Activated CD4-positive, alpha-beta memory T cell treated with anti-CD3 and anti-CD28 coated beads, Interleukin-2, amount 10 ng/mL, durations not matched to agents 7 days and 5 days (primary cell): ENCODE measurements around the gene UNC45B. TPM values are rescaled to one million over a fixed set of nuclear protein-coding genes. Genes with fewer than 3 reads are reported as not detected.
"Not testable (repeated sequence)": the region's sequence is repeated elsewhere in the genome, so short reads cannot be mapped to it uniquely, and the experiment has no call there.

ENCODE experiments used
- CTCF ChIA-PET: fragments of 350-600 bp; sonication (Branson Sonifier 250); formaldehyde crosslinking; loops from one replicate; lab custom pipeline; 2021; ENCODE audit warnings: antibody characterized with exemption, inconsistent platforms; lab: Charles Lee
- POLR2A ChIA-PET: fragments of 350-600 bp; sonication (Branson Sonifier 250); formaldehyde crosslinking; loops from one replicate; lab custom pipeline; 2021; ENCODE audit warnings: antibody characterized with exemption; lab: Charles Lee
- DNase-seq: peaks from one replicate; pipeline ENCODE4 v3.0.0-alpha.2; 2020
- H3K27ac Mint-ChIP-seq: one replicate; pipeline ENCODE4 v1.8.0; 2021; ENCODE audit warnings: mild to moderate bottlenecking, mixed read lengths
- H3K27me3 Mint-ChIP-seq: one replicate; pipeline ENCODE4 v1.8.0; 2021; ENCODE audit warnings: mixed read lengths
- H3K36me3 Mint-ChIP-seq: one replicate; pipeline ENCODE4 v1.8.0; 2021; ENCODE audit warnings: low read depth, mixed read lengths
- H3K4me1 Mint-ChIP-seq: one replicate; pipeline ENCODE4 v1.8.0; 2021; ENCODE audit warnings: mixed read lengths
- H3K4me3 Mint-ChIP-seq: one replicate; pipeline ENCODE4 v1.8.0; 2021; ENCODE audit warnings: mild to moderate bottlenecking, mixed read lengths
- H3K9me3 Mint-ChIP-seq: one replicate; pipeline ENCODE4 v1.8.0; 2021; ENCODE audit warnings: mixed read lengths
- total RNA-seq, 2 experiments: library from RNA; stranded (reverse); gene quantifications; one replicate each; pipeline ENCODE4 v1.2.3, GENCODE V29; 2021

Gene UNC45B
- total RNA-seq, 2 experiments from 2014 or later: 0.18 to 0.25 TPM

- peaks cover 35% of the 10 kb centered on the region for H3K36me3 Mint-ChIP-seq
- DNase-seq: no peak
- ChIA-PET POLR2A (interaction anchor here (0.6 to 6.4 kb wide), 4 partner anchors 23 to 360 kb away, joined by 3 to 498 read pairs (median 92); partner anchors contain the start of genes SLFN12L and SLFN5), CTCF (interaction anchor here (0.9 to 1.7 kb wide), 3 partner anchors 29 to 34 kb away, joined by 3 read pairs; no protein-coding TSS in a partner anchor)
- H3K4me3 Mint-ChIP-seq: no peak overlapping the region
- H3K27me3 Mint-ChIP-seq: no peaks in the 10 kb centered on the region
- H3K27ac Mint-ChIP-seq: no peak overlapping the region
- H3K9me3 Mint-ChIP-seq: peaks cover 22% of the 10 kb centered on the region
- peaks cover 48% of the 10 kb centered on the region for H3K4me1 Mint-ChIP-seq
Observed at GRCh38 chr17:35210741-35211140, 63.1 kb downstream of the UNC45B start.

GRCh38 chr17:35212668-35213067, 65.1 kb downstream of the UNC45B start:
- Mint-ChIP-seq H3K9me3 (peaks cover 20% of the 10 kb centered on the region), H3K4me1 (peaks cover 60% of the 10 kb centered on the region), H3K27me3 (no peaks in the 10 kb centered on the region), H3K27ac (peak overlapping the region; percentile 98), H3K4me3 (peak overlapping the region; percentile 64), H3K36me3 (peaks cover 31% of the 10 kb centered on the region)
- DNase-seq: no peak
- POLR2A ChIA-PET: interaction anchor here (0.6 to 6.4 kb wide), 28 partner anchors 12 to 365 kb away, joined by 3 to 498 read pairs (median 10); partner anchors contain the start of genes NLE1, PEX12, SLFN11 and SLFN12L
- CTCF ChIA-PET: interaction anchor here (0.7 to 4.1 kb wide), 9 partner anchors 29 to 328 kb away, joined by 3 to 48 read pairs (median 4); partner anchors contain the start of genes SLFN12L and SLFN5

GRCh38 chr17:35213412-35213940, 65.9 kb downstream of the UNC45B start:
- peak overlapping the region; percentile 64 for H3K4me3 Mint-ChIP-seq
- H3K36me3 Mint-ChIP-seq: peaks cover 31% of the 10 kb centered on the region
- H3K4me1 Mint-ChIP-seq: peaks cover 67% of the 10 kb centered on the region
- peak overlapping the region; percentile 98 for H3K27ac Mint-ChIP-seq
- CTCF ChIA-PET: interaction anchor here (0.7 to 4.1 kb wide), 13 partner anchors 25 to 551 kb away, joined by 3 to 48 read pairs (median 5); partner anchors contain the start of genes SLFN12L and SLFN5
- peaks cover 20% of the 10 kb centered on the region for H3K9me3 Mint-ChIP-seq
- H3K27me3 Mint-ChIP-seq: no peaks in the 10 kb centered on the region
- POLR2A ChIA-PET: interaction anchor here (0.7 to 6.4 kb wide), 51 partner anchors 7 to 596 kb away, joined by 3 to 498 read pairs (median 6); partner anchors contain the start of genes AP2B1, LIG3, NLE1 and PEX12
- DNase-seq: no peak

GRCh38 chr17:35214192-35214591, 66.6 kb downstream of the UNC45B start:
- CTCF ChIA-PET: interaction anchor here (0.6 to 4.1 kb wide), 10 partner anchors 24 to 550 kb away, joined by 3 to 48 read pairs (median 5); partner anchors contain the start of genes SLFN12L and SLFN5
- DNase-seq: peak; percentile 47
- H3K4me1 Mint-ChIP-seq: peaks cover 74% of the 10 kb centered on the region
- H3K4me3 Mint-ChIP-seq: peak overlapping the region; percentile 64
- POLR2A ChIA-PET: interaction anchor here (0.7 to 6.4 kb wide), 48 partner anchors 8 to 595 kb away, joined by 3 to 498 read pairs (median 6); partner anchors contain the start of genes AP2B1, LIG3, NLE1 and PEX12
- peaks cover 20% of the 10 kb centered on the region for H3K9me3 Mint-ChIP-seq
- peaks cover 28% of the 10 kb centered on the region for H3K36me3 Mint-ChIP-seq
- H3K27me3 Mint-ChIP-seq: no peaks in the 10 kb centered on the region
- H3K27ac Mint-ChIP-seq: peak overlapping the region; percentile 98

GRCh38 chr17:35214631-35215273, 67.1 kb downstream of the UNC45B start:
- Mint-ChIP-seq H3K27me3 (no peaks in the 10 kb centered on the region), H3K4me3 (peak overlapping the region; percentile 64), H3K36me3 (peaks cover 25% of the 10 kb centered on the region), H3K27ac (peak overlapping the region; percentile 98), H3K4me1 (peaks cover 80% of the 10 kb centered on the region), H3K9me3 (peaks cover 16% of the 10 kb centered on the region)
- ChIA-PET CTCF (interaction anchor here (0.6 to 4.1 kb wide), 9 partner anchors 28 to 549 kb away, joined by 3 to 48 read pairs (median 5); partner anchors contain the start of genes SLFN12L and SLFN5), POLR2A (interaction anchor here (0.7 to 6.4 kb wide), 50 partner anchors 8 to 594 kb away, joined by 3 to 498 read pairs (median 6); partner anchors contain the start of genes AP2B1, LIG3, NLE1 and PEX12)
- DNase-seq: peak; percentile 48

- Mint-ChIP-seq H3K4me1 (peaks cover 74% of the 10 kb centered on the region), H3K4me3 (no peak overlapping the region), H3K9me3 (peaks cover 16% of the 10 kb centered on the region), H3K36me3 (peaks cover 21% of the 10 kb centered on the region), H3K27me3 (no peaks in the 10 kb centered on the region), H3K27ac (no peak overlapping the region)
- POLR2A ChIA-PET: interaction anchor here (1.3 to 7.6 kb wide), 2 partner anchors 24 to 56 kb away, joined by 4 to 152 read pairs; partner anchors contain the start of gene SLFN5
- CTCF ChIA-PET: no interaction called here
- DNase-seq: no peak
Observed at GRCh38 chr17:35217107-35217506, 69.5 kb downstream of the UNC45B start.

- ChIA-PET POLR2A (interaction anchor here (0.9 to 7.6 kb wide), 4 partner anchors 22 to 321 kb away, joined by 3 to 152 read pairs (median 3); partner anchors contain the start of genes SLFN12L and SLFN5), CTCF (interaction anchor here (1.3 to 1.5 kb wide), 2 partner anchors 16 to 41 kb away, joined by 3 to 4 read pairs; no protein-coding TSS in a partner anchor)
- no peak for DNase-seq
- Mint-ChIP-seq H3K9me3 (peaks cover 18% of the 10 kb centered on the region), H3K4me1 (peaks cover 56% of the 10 kb centered on the region), H3K4me3 (peak overlapping the region; percentile 71), H3K27me3 (no peaks in the 10 kb centered on the region), H3K27ac (peak overlapping the region; percentile 95), H3K36me3 (peaks cover 26% of the 10 kb centered on the region)
Observed at GRCh38 chr17:35218915-35219314, 71.3 kb downstream of the UNC45B start.

- H3K36me3 Mint-ChIP-seq: peaks cover 31% of the 10 kb centered on the region
- H3K4me3 Mint-ChIP-seq: no peak overlapping the region
- ChIA-PET POLR2A (interaction anchor here (1.1 to 7.6 kb wide), 3 partner anchors 9 to 151 kb away, joined by 3 to 152 read pairs (median 3); partner anchors contain the start of gene SLFN5), CTCF (interaction anchor here (0.6 kb wide), 1 partner anchor 317 kb away, joined by 3 read pairs; no protein-coding TSS in a partner anchor)
- no peak overlapping the region for H3K27ac Mint-ChIP-seq
- DNase-seq: no peak
- peaks cover 21% of the 10 kb centered on the region for H3K9me3 Mint-ChIP-seq
- H3K27me3 Mint-ChIP-seq: no peaks in the 10 kb centered on the region
- peaks cover 28% of the 10 kb centered on the region for H3K4me1 Mint-ChIP-seq
Observed at GRCh38 chr17:35222452-35222851, 74.8 kb downstream of the UNC45B start.

GRCh38 chr17:35224436-35224835, 76.8 kb downstream of the UNC45B start:
- ChIA-PET CTCF (no interaction called here), POLR2A (interaction anchor here (2.0 kb wide), 1 partner anchor 11 kb away, joined by 11 read pairs; no protein-coding TSS in a partner anchor)
- H3K4me1 Mint-ChIP-seq: peaks cover 12% of the 10 kb centered on the region
- H3K4me3 Mint-ChIP-seq: no peak overlapping the region
- H3K36me3 Mint-ChIP-seq: peaks cover 35% of the 10 kb centered on the region
- H3K9me3 Mint-ChIP-seq: peaks cover 22% of the 10 kb centered on the region
- DNase-seq: no peak
- H3K27ac Mint-ChIP-seq: no peak overlapping the region
- H3K27me3 Mint-ChIP-seq: no peaks in the 10 kb centered on the region

- H3K9me3 Mint-ChIP-seq: peaks cover 18% of the 10 kb centered on the region
- H3K4me1 Mint-ChIP-seq: peaks cover 7% of the 10 kb centered on the region
- no peaks in the 10 kb centered on the region for H3K27me3 Mint-ChIP-seq
- CTCF ChIA-PET: interaction anchor here (0.8 kb wide), 1 partner anchor 78 kb away, joined by 3 read pairs; no protein-coding TSS in a partner anchor
- H3K4me3 Mint-ChIP-seq: no peak overlapping the region
- H3K27ac Mint-ChIP-seq: no peak overlapping the region
- H3K36me3 Mint-ChIP-seq: peaks cover 40% of the 10 kb centered on the region
- no peak for DNase-seq
- POLR2A ChIA-PET: interaction anchor here (1.2 to 2.6 kb wide), 3 partner anchors 11 to 15 kb away, joined by 3 to 12 read pairs (median 10); partner anchors contain the start of gene SLFN5
Observed at GRCh38 chr17:35227546-35227945, 79.9 kb downstream of the UNC45B start.

- H3K27me3 Mint-ChIP-seq: no peaks in the 10 kb centered on the region
- ChIA-PET POLR2A (interaction anchor here (1.2 to 2.4 kb wide), 4 partner anchors 9 to 309 kb away, joined by 4 to 12 read pairs (median 6); partner anchors contain the start of gene SLFN5), CTCF (no interaction called here)
- peaks cover 14% of the 10 kb centered on the region for H3K9me3 Mint-ChIP-seq
- DNase-seq: no peak
- H3K27ac Mint-ChIP-seq: no peak overlapping the region
- no peak overlapping the region for H3K4me3 Mint-ChIP-seq
- peaks cover 7% of the 10 kb centered on the region for H3K4me1 Mint-ChIP-seq
- H3K36me3 Mint-ChIP-seq: peaks cover 29% of the 10 kb centered on the region
Observed at GRCh38 chr17:35229638-35230037, 82.0 kb downstream of the UNC45B start.

- CTCF ChIA-PET: not testable (repeated sequence)
- POLR2A ChIA-PET: interaction anchor here (1.4 kb wide), 1 partner anchor 8 kb away, joined by 3 read pairs; the partner anchor contains the start of gene SLFN5
- peaks cover 34% of the 10 kb centered on the region for H3K4me1 Mint-ChIP-seq
Observed at GRCh38 chr17:35234315-35234714, 86.7 kb downstream of the UNC45B start.

More at GRCh38 chr17:35234315-35234714, 86.7 kb downstream of the UNC45B start:
- DNase-seq, H3K27ac Mint-ChIP-seq, H3K4me3 Mint-ChIP-seq, H3K27me3 Mint-ChIP-seq: not testable (repeated sequence)
- peaks cover 24% of the 10 kb centered on the region for H3K9me3 Mint-ChIP-seq
- peaks cover 61% of the 10 kb centered on the region for H3K36me3 Mint-ChIP-seq
